ENCODE data around the gene SSR4. TPM values are rescaled to one million over a fixed set of nuclear protein-coding genes. Genes with fewer than 3 reads are reported as not detected.
A peak's percentile ranks its signal among the peaks of the same experiment; 100 is the strongest.

SSR4 gene
- total RNA-seq, 1 experiment from 2014 or later, result 182 TPM

GRCh38 chrX:153831429-153832150 lies 37.1 kb downstream of the SSR4 start:
- ChIA-PET POLR2A (no interaction called here), CTCF (no interaction called here), RAD21 (ENCODE audit: low non-redundant PET in 1 of 2, low total read pairs in 2 of 2, uncharacterized antibody in 2 of 2, unreplicated experiment in 2 of 2) (no interaction called here)
- Histone ChIP-seq H3K9me3 (ENCODE audit: control insufficient read depth in 1 of 2, insufficient read depth in 1 of 2, low read depth in 1 of 2, low read length in 2 of 2) (no peaks in the 10 kb centered on the region), H3K79me2 (ENCODE audit: insufficient read depth, low read length) (no peaks in the 10 kb centered on the region), H3K36me3 (ENCODE audit: control insufficient read depth in 1 of 2, insufficient read depth in 2 of 2, low read length in 2 of 2) (no peaks in the 10 kb centered on the region), H3K9ac (ENCODE audit: low read length) (no peak overlapping the region), H3K27me3 (ENCODE audit: insufficient read depth, low read length) (no peaks in the 10 kb centered on the region), H3K4me3 (replicated peaks in 1 of 2; ENCODE audit: low read depth in 1 of 2, low read length in 2 of 2) (no peak overlapping the region), H3K4me1 (ENCODE audit: control insufficient read depth in 1 of 2, insufficient read depth in 2 of 2, low read length in 2 of 2) (peaks cover 0 to 13% of the 10 kb centered on the region in 2 experiments; a peak in 2 of 4 replicates), H4K20me1 (ENCODE audit: insufficient read depth) (no peaks in the 10 kb centered on the region), H3K27ac (ENCODE audit: low read depth, low read length) (no peak overlapping the region), H3K4me2 (ENCODE audit: low read length) (no peak overlapping the region), H3K9me2 (ENCODE audit: insufficient read depth) (no peaks in the 10 kb centered on the region), H2AFZ (ENCODE audit: low read depth, low read length, poor library complexity, severe bottlenecking) (no peak overlapping the region)
- TF ChIP-seq SRF (IDR thresholded peaks at IDR 0.05; ENCODE audit: low read depth), result no peak
- no peak for TF ChIP-seq CBX3 (IDR thresholded peaks at IDR 0.05; ENCODE audit: low read depth)
- TF ChIP-seq, protein P1, sequence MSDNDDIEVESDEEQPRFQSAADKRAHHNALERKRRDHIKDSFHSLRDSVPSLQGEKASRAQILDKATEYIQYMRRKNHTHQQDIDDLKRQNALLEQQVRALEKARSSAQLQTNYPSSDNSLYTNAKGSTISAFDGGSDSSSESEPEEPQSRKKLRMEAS (IDR thresholded peaks at IDR 0.05), result no peak
- TF ChIP-seq, protein P2, sequence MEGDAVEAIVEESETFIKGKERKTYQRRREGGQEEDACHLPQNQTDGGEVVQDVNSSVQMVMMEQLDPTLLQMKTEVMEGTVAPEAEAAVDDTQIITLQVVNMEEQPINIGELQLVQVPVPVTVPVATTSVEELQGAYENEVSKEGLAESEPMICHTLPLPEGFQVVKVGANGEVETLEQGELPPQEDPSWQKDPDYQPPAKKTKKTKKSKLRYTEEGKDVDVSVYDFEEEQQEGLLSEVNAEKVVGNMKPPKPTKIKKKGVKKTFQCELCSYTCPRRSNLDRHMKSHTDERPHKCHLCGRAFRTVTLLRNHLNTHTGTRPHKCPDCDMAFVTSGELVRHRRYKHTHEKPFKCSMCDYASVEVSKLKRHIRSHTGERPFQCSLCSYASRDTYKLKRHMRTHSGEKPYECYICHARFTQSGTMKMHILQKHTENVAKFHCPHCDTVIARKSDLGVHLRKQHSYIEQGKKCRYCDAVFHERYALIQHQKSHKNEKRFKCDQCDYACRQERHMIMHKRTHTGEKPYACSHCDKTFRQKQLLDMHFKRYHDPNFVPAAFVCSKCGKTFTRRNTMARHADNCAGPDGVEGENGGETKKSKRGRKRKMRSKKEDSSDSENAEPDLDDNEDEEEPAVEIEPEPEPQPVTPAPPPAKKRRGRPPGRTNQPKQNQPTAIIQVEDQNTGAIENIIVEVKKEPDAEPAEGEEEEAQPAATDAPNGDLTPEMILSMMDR (IDR thresholded peaks at IDR 0.05 in 2 of 3, conservative IDR thresholded peaks at IDR 0.05 in 1 of 3; ENCODE audit: borderline replicate concordance in 1 of 3, insufficient read depth in 1 of 3, low read depth in 2 of 3, low read length in 2 of 3), result no peak
- TF ChIP-seq FOSL1 (IDR thresholded peaks at IDR 0.05; ENCODE audit: low read depth), result no peak
- no peak for TF ChIP-seq ZFX (IDR thresholded peaks at IDR 0.05)
- BruUV-seq (replicated peaks), result no TSS peak
- DNase-seq (ENCODE audit: low read depth, low spot score) (no peak), ATAC-seq (no peak)
- intact Hi-C loops (cut with micrococcal nuclease), result no loop called here

GRCh38 chrX:153832728-153833127 lies 38.3 kb downstream of the SSR4 start:
- intact Hi-C loops (cut with micrococcal nuclease), result no loop called here
- Histone ChIP-seq H3K27me3 (ENCODE audit: insufficient read depth, low read length) (no peaks in the 10 kb centered on the region), H3K4me1 (ENCODE audit: control insufficient read depth in 1 of 2, insufficient read depth in 2 of 2, low read length in 2 of 2) (peaks cover 0 to 13% of the 10 kb centered on the region in 2 experiments; a peak in 2 of 4 replicates), H3K9me3 (ENCODE audit: control insufficient read depth in 1 of 2, insufficient read depth in 1 of 2, low read depth in 1 of 2, low read length in 2 of 2) (no peaks in the 10 kb centered on the region), H2AFZ (ENCODE audit: low read depth, low read length, poor library complexity, severe bottlenecking) (no peak overlapping the region), H3K9ac (ENCODE audit: low read length) (no peak overlapping the region), H3K36me3 (ENCODE audit: control insufficient read depth in 1 of 2, insufficient read depth in 2 of 2, low read length in 2 of 2) (no peaks in the 10 kb centered on the region), H3K79me2 (ENCODE audit: insufficient read depth, low read length) (no peaks in the 10 kb centered on the region), H3K27ac (ENCODE audit: low read depth, low read length) (no peak overlapping the region), H3K4me2 (ENCODE audit: low read length) (no peak overlapping the region), H3K4me3 (replicated peaks in 1 of 2; ENCODE audit: low read depth in 1 of 2, low read length in 2 of 2) (no peak overlapping the region), H4K20me1 (ENCODE audit: insufficient read depth) (no peaks in the 10 kb centered on the region), H3K9me2 (ENCODE audit: insufficient read depth) (no peaks in the 10 kb centered on the region)
- DNase-seq (ENCODE audit: low read depth, low spot score), result no peak
- no TSS peak for BruUV-seq (replicated peaks)
- TF ChIP-seq REST (IDR thresholded peaks at IDR 0.05; ENCODE audit: low read depth), result peak; percentile 40
- TF ChIP-seq EZH2phosphoT487 (IDR thresholded peaks at IDR 0.05; ENCODE audit: borderline replicate concordance), result no peak
- CTCF ChIA-PET, result no interaction called here
- RAD21 ChIA-PET (ENCODE audit: low non-redundant PET in 1 of 2, low total read pairs in 2 of 2, uncharacterized antibody in 2 of 2, unreplicated experiment in 2 of 2), result no interaction called here
- POLR2A ChIA-PET, result no interaction called here
- no peak for ATAC-seq

Data from HCT116 (cell line).